ENCODE data around the gene AFF2. TPM values are rescaled to one million over a fixed set of nuclear protein-coding genes. Genes with fewer than 3 reads are reported as not detected.

The AFF2 gene
- total and polyA plus RNA-seq, 10 donors: 0.04 to 26.6 (median 8.7) TPM

DNA sequence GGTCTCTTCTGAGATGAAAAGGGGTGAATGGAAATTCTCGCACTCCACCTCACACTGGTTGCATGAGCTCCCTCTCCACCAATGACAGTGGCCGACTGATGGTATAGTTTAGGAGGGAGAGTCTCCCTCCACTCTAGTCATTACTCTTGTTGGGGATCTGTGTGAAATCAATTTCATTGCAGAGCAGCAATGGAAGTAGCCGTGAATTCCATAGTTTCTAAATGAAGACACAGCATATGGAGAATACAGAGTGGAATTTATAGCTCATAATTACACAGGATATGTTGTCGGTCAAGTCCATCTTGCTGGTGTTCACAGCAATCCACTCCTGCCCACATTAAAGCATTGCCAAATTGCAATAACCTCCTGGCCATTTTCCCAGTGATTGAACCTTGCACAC lies 426.0 kb downstream of the AFF2 start:
- Histone ChIP-seq H3K27ac (no peak overlapping the region), H3K9me3 (no peaks in the 10 kb centered on the region), H3K36me3 (no peaks in the 10 kb centered on the region), H3K4me3 (no peak overlapping the region), H3K4me1 (no peaks in the 10 kb centered on the region), H3K27me3 (replicated peaks in 1 of 7) (no peaks in the 10 kb centered on the region)
- intact Hi-C loops (cut with DNase I; ENCODE audit: low total_unique reads): no loop called here
- DNase-seq: no peak
- TF ChIP-seq POLR2AphosphoS5 (IDR thresholded peaks at IDR 0.05) (no peak), POLR2A (IDR thresholded peaks at IDR 0.05) (no peak)
- TF ChIP-seq, protein P1, sequence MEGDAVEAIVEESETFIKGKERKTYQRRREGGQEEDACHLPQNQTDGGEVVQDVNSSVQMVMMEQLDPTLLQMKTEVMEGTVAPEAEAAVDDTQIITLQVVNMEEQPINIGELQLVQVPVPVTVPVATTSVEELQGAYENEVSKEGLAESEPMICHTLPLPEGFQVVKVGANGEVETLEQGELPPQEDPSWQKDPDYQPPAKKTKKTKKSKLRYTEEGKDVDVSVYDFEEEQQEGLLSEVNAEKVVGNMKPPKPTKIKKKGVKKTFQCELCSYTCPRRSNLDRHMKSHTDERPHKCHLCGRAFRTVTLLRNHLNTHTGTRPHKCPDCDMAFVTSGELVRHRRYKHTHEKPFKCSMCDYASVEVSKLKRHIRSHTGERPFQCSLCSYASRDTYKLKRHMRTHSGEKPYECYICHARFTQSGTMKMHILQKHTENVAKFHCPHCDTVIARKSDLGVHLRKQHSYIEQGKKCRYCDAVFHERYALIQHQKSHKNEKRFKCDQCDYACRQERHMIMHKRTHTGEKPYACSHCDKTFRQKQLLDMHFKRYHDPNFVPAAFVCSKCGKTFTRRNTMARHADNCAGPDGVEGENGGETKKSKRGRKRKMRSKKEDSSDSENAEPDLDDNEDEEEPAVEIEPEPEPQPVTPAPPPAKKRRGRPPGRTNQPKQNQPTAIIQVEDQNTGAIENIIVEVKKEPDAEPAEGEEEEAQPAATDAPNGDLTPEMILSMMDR (IDR thresholded peaks at IDR 0.05 in 8 of 11, conservative IDR thresholded peaks at IDR 0.05 in 3 of 11): no peak
- WGBS, 5 donors: 80 to 93% (median 86%) methylated on average over 4 of the region's 4 CpGs

DNA sequence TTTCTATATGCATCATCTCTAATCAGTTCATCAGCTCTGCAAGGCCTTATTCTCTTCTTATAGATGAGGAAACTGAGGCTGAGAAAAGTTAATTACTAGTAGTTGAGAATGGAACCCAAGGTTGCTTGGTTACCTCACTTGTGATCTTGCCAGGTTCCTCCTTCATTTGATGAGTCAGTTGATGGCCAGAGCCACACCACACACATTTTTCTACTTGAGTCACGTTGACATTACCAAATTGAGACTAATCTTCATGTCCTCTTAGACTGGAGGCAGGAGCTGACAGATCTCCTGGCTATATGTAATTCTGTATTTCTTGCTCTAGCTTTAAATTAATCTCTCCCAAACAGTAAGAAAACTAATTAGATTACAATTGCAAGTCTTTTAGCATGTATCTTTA lies 428.4 kb downstream of the AFF2 start:
- TF ChIP-seq POLR2A (IDR thresholded peaks at IDR 0.05): no peak
- TF ChIP-seq, protein P1 (IDR thresholded peaks at IDR 0.05 in 8 of 11, conservative IDR thresholded peaks at IDR 0.05 in 3 of 11): no peak
- no peak for TF ChIP-seq POLR2AphosphoS5 (IDR thresholded peaks at IDR 0.05)
- no peak for DNase-seq
- no peaks in the 10 kb centered on the region for H3K36me3 ChIP-seq
- no peak overlapping the region for H3K27ac ChIP-seq
- H3K9me3 ChIP-seq: no peaks in the 10 kb centered on the region
- H3K27me3 ChIP-seq (replicated peaks in 1 of 7): no peaks in the 10 kb centered on the region
- H3K4me3 ChIP-seq: no peak overlapping the region
- intact Hi-C loops (cut with DNase I; ENCODE audit: low total_unique reads): no loop called here
- 23 to 63% (median 45%) methylated on average over 1 of the region's 1 CpG for whole genome bisulfite sequencing, 5 donors
- no peaks in the 10 kb centered on the region for H3K4me1 ChIP-seq

DNA sequence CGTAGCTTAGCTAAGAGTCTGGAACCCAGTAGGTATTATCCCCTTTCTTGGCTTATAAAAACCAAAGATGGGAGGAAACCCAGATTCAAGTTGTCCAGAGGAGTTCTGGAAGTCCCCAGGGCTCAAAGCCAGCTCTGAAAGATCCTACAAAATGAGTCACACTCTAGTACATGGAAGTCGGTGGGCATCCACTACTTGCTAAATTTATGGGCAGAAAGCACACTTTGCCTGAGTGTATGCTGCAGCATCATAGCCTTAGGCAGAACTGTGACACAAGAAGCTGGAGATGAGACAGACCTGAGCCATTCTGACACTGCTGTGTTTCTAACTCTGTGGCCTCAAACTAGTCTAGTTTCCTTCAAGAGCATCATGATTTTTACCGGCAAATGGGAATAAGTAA lies 429.3 kb downstream of the AFF2 start:
- H3K4me1 ChIP-seq: no peaks in the 10 kb centered on the region
- no peak overlapping the region for H3K27ac ChIP-seq
- WGBS, 5 donors: 65 to 94% (median 79%) methylated on average over 2 to 3 of the region's 3 CpGs
- no peaks in the 10 kb centered on the region for H3K27me3 ChIP-seq (replicated peaks in 1 of 7)
- H3K4me3 ChIP-seq: no peak overlapping the region
- no peaks in the 10 kb centered on the region for H3K36me3 ChIP-seq
- TF ChIP-seq POLR2A (IDR thresholded peaks at IDR 0.05) (no peak), POLR2AphosphoS5 (IDR thresholded peaks at IDR 0.05) (no peak)
- TF ChIP-seq, protein P1 (IDR thresholded peaks at IDR 0.05 in 8 of 11, conservative IDR thresholded peaks at IDR 0.05 in 3 of 11): no peak
- intact Hi-C loops (cut with DNase I; ENCODE audit: low total_unique reads): no loop called here
- DNase-seq: no peak
- no peaks in the 10 kb centered on the region for H3K9me3 ChIP-seq

DNA sequence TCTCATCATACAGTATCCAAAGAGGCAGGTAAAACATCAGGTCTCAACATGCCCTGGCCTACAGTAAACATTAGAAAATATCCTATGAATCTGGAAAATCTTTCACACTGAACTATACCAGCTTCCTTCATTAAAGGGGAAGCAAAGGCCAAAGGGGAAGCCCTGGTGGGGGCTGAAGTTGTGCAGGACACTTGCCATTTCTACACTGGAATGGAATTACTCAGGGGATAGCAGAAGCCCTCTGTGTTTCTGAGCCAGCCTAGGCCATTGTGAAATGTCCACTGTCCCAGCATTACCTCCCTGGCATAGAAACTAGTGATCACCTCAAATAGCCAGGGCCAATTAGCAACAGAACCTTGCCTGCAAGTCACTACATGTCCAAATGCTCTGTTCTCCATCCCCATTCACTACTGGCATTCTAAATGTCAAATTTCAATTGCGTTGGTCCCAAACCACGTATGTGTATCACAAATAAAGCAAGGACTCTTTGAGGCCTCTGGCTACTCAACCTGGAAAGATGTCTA lies 429.9 kb downstream of the AFF2 start:
- Histone ChIP-seq H3K4me3 (no peak overlapping the region), H3K27ac (no peak overlapping the region), H3K4me1 (no peaks in the 10 kb centered on the region), H3K9me3 (no peaks in the 10 kb centered on the region), H3K36me3 (no peaks in the 10 kb centered on the region), H3K27me3 (replicated peaks in 1 of 7) (no peaks in the 10 kb centered on the region)
- no peak for DNase-seq
- intact Hi-C loops (cut with DNase I; ENCODE audit: low total_unique reads): no loop called here
- WGBS, 5 donors: 72 to 100% (median 79%) methylated on average over 2 of the region's 2 CpGs
- TF ChIP-seq POLR2AphosphoS5 (IDR thresholded peaks at IDR 0.05) (no peak), POLR2A (IDR thresholded peaks at IDR 0.05) (no peak)
- TF ChIP-seq, protein P1 (IDR thresholded peaks at IDR 0.05 in 8 of 11, conservative IDR thresholded peaks at IDR 0.05 in 3 of 11): no peak
